Ovary (tissue), 3 donors: Measurements from ENCODE around the gene RGPD4.

Source experiments
- CTCF ChIP-seq, 3 donors: fragments of 450-650 bp in 2 of 3; fragments of 200-600 bp in 1 of 3; IDR thresholded peaks; one replicate each; pipeline versions ENCODE4 v1.5.1 to v1.8.0; 2016 to 2022; ENCODE audit warnings: antibody characterized with exemption in 3 of 3, mild to moderate bottlenecking in 1 of 3
- POLR2A ChIP-seq: fragments of 450-650 bp; IDR thresholded peaks from one replicate; pipeline ENCODE4 v1.6.1; 2017; ENCODE audit warnings: antibody characterized with exemption, mild to moderate bottlenecking, moderate library complexity
- donor health status: DM: no; HTN: no; CAD: no.

GRCh38 chr2:107931412-107931811 lies 104.7 kb downstream of the RGPD4 start:
- TF ChIP-seq CTCF (IDR thresholded peaks at IDR 0.05) (no peak), POLR2A (no peak)
